H1 (cell line): ENCODE data around the gene TFF2.

Source experiments
- CTCF ChIP-seq, 3 experiments: IDR thresholded peaks; 1 replicate in 2 of 3; 2 replicates in 1 of 3; pipeline versions ENCODE4 v1.5.1 to v1.6.1; 2011; ENCODE audit warnings: low read length in 3 of 3, mild to moderate bottlenecking in 3 of 3, inconsistent platforms in 2 of 3, low read depth in 1 of 3, moderate library complexity in 1 of 3; ENCODE audit not compliant: insufficient read depth in 1 of 3; ENCODE audit errors: control extremely low read depth in 1 of 3
- EP300 ChIP-seq, 2 experiments: IDR thresholded peaks; 1 replicate in 1 of 2; 2 replicates in 1 of 2; pipeline ENCODE4 v1.6.1; 2011 to 2012; ENCODE audit warnings: low read depth in 2 of 2, low read length in 2 of 2, mild to moderate bottlenecking in 2 of 2, borderline replicate concordance in 1 of 2, inconsistent platforms in 1 of 2, moderate library complexity in 1 of 2
- MAX ChIP-seq: IDR thresholded peaks from 2 replicates; pipeline ENCODE4 v1.6.1; 2012; ENCODE audit warnings: inconsistent platforms
- POLR2A ChIP-seq, 2 experiments: IDR thresholded peaks; 1 replicate in 1 of 2; 2 replicates in 1 of 2; pipeline ENCODE4 v1.6.1; 2011; ENCODE audit warnings: low read depth in 2 of 2, low read length in 2 of 2, mild to moderate bottlenecking in 2 of 2; ENCODE audit errors: control extremely low read depth in 1 of 2
- TF ChIP-seq, protein P1 (sequence below): IDR thresholded peaks from 2 replicates; pipeline ENCODE4 v1.6.1; 2011; ENCODE audit warnings: low read length, improper control_type of control experiment
- TF ChIP-seq, protein P2 (sequence below): IDR thresholded peaks from 2 replicates; pipeline ENCODE4 v1.6.1; 2011; ENCODE audit warnings: low read depth, mild to moderate bottlenecking, low read length; ENCODE audit not compliant: insufficient read depth

- TF ChIP-seq, protein P1, sequence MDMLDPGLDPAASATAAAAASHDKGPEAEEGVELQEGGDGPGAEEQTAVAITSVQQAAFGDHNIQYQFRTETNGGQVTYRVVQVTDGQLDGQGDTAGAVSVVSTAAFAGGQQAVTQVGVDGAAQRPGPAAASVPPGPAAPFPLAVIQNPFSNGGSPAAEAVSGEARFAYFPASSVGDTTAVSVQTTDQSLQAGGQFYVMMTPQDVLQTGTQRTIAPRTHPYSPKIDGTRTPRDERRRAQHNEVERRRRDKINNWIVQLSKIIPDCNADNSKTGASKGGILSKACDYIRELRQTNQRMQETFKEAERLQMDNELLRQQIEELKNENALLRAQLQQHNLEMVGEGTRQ, result no peak
- TF ChIP-seq MAX (no peak), POLR2A (IDR thresholded peaks at IDR 0.05; ENCODE audit: control extremely low read depth in 1 of 2, low read depth in 2 of 2, low read length in 2 of 2) (no peak), EP300 (IDR thresholded peaks at IDR 0.05; ENCODE audit: borderline replicate concordance in 1 of 2, low read depth in 2 of 2, low read length in 2 of 2) (no peak), CTCF (IDR thresholded peaks at IDR 0.05; ENCODE audit: control extremely low read depth in 1 of 3, insufficient read depth in 1 of 3, low read depth in 1 of 3, low read length in 3 of 3) (no peak)
- TF ChIP-seq, protein P2, sequence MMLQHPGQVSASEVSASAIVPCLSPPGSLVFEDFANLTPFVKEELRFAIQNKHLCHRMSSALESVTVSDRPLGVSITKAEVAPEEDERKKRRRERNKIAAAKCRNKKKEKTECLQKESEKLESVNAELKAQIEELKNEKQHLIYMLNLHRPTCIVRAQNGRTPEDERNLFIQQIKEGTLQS, result no peak
Observed at GRCh38 chr21:42315296-42315891, 35.4 kb downstream of the TFF2 start, which contains the start of gene TFF3.
